ENCODE data around the gene KBTBD4. TPM values are rescaled to one million over a fixed set of nuclear protein-coding genes. Genes with fewer than 3 reads are reported as not detected.
"Not testable (repeated sequence)": the region's sequence is repeated elsewhere in the genome, so short reads cannot be mapped to it uniquely, and the experiment has no call there.

KBTBD4 gene
- total RNA-seq, 1 donor from 2014 or later = 14.3 TPM

DNA sequence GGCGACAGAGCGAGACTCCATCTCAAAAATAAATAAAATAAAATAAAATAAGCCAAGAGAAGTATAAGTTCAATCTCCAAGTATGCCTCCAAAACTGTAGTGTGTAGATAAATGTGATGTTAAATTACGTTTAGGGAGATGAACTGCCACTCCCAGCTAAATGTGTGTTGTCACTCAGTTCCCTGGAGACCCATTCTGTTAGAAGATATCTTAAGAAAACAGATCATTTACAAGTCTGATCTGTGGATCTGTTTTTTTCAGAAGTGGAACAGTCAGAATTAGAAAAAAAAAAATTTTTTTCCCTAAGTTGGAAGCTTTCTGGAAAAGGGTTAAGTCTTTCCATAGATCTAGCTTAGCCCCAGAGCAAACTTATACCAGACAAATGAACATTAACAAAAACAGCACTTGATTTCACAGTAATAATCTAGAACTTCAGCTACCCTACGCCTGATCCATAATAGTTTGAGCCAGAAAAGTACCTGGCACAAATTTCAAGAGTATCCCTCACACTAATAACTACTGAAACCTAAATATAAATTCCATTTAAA, 44.0 kb downstream of the KBTBD4 start:
- intact Hi-C loops (cut with DNase I) = no loop called here
- no peak for DNase-seq (ENCODE audit: low spot score)

- DNase-seq (ENCODE audit: low spot score) = no peak
- intact Hi-C loops (cut with DNase I) = no loop called here
These were observed 45.0 kb downstream of the KBTBD4 start for GRCh38 chr11:47533690-47534151.

GRCh38 chr11:47532597-47533213, 46.1 kb downstream of the KBTBD4 start:
- intact Hi-C loops (cut with DNase I) = no loop called here

GRCh38 chr11:47531666-47532065, 47.1 kb downstream of the KBTBD4 start:
- intact Hi-C loops (cut with DNase I) = no loop called here
- DNase-seq (ENCODE audit: low spot score) = no peak

More at GRCh38 chr11:47532597-47533213, 46.1 kb downstream of the KBTBD4 start:
- no peak for DNase-seq (ENCODE audit: low spot score)

GRCh38 chr11:47530721-47531120, 48.0 kb downstream of the KBTBD4 start:
- DNase-seq (ENCODE audit: low spot score); intact Hi-C loops (cut with DNase I): not testable (repeated sequence)

- no peak for DNase-seq (ENCODE audit: low spot score)
- intact Hi-C loops (cut with DNase I) = no loop called here
These were observed 48.8 kb downstream of the KBTBD4 start for GRCh38 chr11:47529951-47530350.

DNA sequence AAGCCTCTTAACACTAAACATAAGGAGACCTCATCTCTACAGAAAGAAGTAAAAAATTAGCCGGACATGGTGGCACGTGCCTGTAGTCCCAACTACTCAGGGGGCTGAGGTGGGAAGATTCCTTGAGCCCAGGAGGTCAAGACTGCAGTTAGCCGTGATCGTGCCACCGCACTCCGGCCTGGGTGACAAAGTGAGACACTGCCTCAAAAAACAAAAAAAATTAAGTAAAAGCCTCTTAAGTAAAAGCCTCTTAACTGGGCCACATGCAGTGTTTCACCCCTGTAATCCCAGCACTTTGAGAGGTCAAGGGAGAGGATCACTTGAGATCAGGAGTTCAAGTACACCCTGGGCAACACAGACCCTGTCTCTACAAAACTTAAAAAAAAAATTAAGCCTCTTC, 51.6 kb downstream of the KBTBD4 start:
- intact Hi-C loops (cut with DNase I) = no loop called here

DNA sequence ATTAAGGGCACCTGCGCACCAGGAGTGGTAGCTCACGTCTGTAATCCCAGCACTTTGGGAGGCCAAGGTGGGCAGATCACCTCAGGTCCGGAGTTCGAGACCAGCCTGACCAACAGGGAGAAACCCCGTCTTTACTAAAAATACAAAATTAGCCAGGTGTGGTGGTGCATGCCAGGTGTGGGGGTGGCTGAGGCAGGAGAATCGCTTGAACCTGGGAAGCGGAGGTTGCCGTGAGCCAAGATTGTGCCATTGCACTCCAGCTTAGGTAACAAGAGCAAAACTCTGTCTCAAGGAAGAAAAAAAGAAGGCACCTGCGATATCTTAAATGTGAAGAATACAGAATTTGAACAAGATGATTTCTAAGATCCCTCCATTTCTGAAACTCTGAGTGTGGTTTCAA, 52.7 kb downstream of the KBTBD4 start:
- DNase-seq (ENCODE audit: low spot score); intact Hi-C loops (cut with DNase I): not testable (repeated sequence)

More for the DNA sequence above, 51.6 kb downstream of the KBTBD4 start:
- no peak for DNase-seq (ENCODE audit: low spot score)

DNA sequence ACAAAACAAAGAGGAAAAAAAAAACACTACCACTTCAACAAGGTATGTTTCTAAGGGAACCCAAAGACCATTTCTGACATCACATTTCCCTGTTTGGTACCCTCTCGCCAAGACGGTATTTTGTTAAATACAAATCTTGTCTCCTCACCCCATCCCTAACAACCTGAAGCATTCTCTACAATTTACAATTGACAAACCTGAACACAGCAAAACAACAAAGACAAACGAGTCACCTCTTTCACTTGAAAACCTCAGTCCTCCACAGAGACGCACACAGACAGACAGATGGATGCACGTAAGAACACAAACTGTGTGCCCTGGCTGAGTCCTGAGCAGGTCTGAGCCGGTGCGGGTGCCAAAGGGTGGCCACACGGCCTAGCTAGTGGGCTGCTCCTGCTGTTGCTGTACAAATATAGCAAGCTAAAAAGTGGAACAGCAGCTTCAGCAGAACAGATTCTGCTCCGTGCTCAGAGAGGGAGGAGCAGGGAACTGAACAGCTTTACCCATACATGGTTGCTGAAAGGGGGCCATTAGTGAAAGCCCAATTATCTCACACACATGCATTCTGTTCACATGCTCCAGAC, 54.4 kb downstream of the KBTBD4 start:
- intact Hi-C loops (cut with DNase I) = no loop called here
- DNase-seq (ENCODE audit: low spot score) = peak; percentile 78

DNA sequence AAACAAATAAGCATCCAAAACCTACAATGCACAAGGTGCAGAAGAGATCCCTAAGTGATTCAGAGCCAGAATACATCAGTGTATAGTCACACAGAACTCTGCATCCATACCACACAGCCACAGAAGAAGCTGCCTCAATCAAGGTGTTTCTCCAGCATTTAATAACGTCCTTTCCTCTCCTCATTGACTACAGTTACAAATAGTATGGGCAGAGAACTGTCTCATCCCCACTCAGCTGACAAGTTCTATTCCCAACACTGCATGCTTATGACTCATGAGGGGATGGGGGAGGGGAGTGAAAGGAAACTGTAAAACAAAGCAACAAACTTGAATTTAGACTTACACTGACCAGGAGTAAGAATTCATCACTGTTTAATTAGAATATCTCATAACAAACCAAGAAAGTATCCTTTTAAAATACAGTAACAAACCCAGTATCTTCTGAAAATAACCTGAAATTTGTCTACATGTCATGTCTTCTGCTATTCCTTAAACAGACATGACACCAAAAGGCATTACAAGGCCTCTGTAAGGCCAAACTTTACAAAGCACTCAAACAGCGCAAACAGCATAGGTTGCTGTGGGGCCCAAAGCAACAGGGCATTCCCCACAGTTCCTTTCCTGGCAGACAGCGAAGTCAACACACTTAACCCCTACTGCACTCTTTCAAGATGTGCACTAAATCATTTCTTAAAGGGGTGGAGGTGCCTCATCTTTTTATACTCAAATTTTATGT, 55.1 kb downstream of the KBTBD4 start:
- no peak for DNase-seq (ENCODE audit: low spot score)
- intact Hi-C loops (cut with DNase I) = no loop called here

Other genes starting within 250 kb of the KBTBD4 start
- 1,860 TPM for gene MYBPC3, start 226.3 kb downstream of the KBTBD4 start, total RNA-seq
- gene SPI1, start 200.4 kb downstream of the KBTBD4 start, total RNA-seq = 12.0 TPM
- 72.2 TPM for gene SLC39A13, start 170.4 kb downstream of the KBTBD4 start, total RNA-seq
- gene PSMC3, start 152.5 kb downstream of the KBTBD4 start, total RNA-seq = 132 TPM
- gene RAPSN, start 129.8 kb downstream of the KBTBD4 start, total RNA-seq = 3.7 TPM
- 102 TPM for gene CELF1, start 25.8 kb downstream of the KBTBD4 start, total RNA-seq
- 18.7 TPM for gene PTPMT1, start 13.4 kb downstream of the KBTBD4 start, total RNA-seq
- 234 TPM for gene NDUFS3, start 104 bp upstream of the KBTBD4 start, total RNA-seq
- gene FAM180B, start 7.7 kb upstream of the KBTBD4 start, total RNA-seq = not detected
- gene C1QTNF4, start 15.4 kb upstream of the KBTBD4 start, total RNA-seq = 0.51 TPM
- gene MTCH2, start 63.6 kb upstream of the KBTBD4 start, total RNA-seq = 77.4 TPM
- 1.2 TPM for gene AGBL2, start 136.4 kb upstream of the KBTBD4 start, total RNA-seq
- gene FNBP4, start 188.4 kb upstream of the KBTBD4 start, total RNA-seq = 41.7 TPM

Data from cardiac septum (tissue), 1 donor.